ENCODE measurements around the gene CARD11.
A peak's percentile ranks its signal among the peaks of the same experiment; 100 is the strongest.

The CARD11 gene

DNA sequence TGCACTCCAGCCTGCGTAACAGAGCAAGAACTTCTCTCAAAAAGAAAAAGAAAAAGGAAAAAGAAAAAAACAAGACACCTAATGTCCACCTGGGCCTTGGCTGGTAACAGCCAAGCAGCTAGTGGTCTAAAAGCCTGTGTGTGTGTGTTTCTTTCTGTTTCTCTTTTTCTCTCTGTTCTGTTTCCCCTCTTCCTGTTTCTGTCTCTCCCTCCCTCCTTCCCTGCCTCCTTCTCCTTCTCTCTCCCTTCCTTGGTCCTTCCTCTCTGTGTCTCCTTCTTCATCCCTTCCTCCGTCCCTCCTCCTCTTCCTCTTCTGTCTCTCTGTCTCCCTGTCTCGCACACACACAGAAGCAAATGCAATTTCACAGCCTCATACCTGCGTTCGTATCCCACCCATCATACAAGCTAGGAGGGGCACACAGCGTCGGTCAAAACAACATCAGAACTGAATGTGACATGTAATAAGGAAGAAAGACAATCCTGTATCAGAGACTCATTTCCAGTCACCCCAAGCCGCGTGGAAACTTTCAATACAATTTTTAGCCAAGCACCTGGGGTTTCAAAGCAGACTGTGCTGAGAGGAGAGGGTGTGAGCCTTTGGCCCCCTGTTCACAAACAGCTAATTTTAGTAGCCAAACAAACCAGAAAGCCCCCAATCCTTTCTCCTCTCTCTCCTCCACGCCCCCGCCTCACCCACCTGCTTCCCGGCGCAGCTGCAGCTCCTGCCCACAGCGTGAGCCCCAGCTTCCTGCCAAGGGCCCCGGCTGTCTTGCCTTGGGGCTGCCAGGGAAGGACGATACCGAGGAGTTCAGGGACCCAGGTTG is 149.3 kb downstream of the CARD11 start:
- peak; percentile 44 for DNase-seq

DNA sequence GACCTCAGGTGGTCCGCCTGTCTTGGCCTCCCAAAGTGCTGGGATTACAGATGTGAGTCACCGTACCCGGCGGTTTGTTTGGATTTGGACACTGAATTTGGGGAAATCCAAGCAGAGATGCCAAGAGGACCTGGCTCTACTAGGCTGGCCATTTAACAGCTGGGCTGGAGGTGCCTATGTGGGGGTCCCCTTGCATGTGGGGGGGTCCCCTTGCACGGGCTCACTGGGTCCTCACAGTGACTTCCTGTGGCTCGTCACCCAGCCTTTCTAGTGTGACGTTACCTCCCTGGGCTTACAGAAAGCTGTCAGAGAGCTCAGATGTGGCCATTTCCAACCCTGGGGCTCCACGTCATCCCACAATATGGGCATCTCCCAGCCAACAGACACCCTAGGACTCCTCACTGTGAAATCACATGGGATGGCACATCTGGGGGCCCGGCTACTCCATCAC is 150.2 kb downstream of the CARD11 start:
- no peak for DNase-seq

DNA sequence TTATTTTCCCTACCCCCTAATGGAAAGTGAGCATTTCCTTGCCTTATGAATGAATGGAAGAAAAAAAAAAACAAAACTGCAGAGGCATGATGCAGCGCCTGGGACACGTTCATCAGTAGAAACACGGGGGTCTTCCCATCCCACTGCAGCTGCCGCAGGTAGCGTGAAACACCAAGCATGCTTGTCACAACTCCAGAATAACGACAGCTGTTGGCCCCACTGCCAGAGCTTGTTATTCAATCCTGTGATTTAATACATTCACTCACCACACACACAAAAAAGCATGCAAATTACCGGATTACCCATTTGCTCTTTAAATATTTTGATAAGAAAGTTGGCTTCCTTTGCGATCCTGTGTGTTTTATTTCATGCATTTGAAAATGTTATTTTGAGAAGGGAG is 151.1 kb downstream of the CARD11 start:
- peak; percentile 61 for DNase-seq

DNA sequence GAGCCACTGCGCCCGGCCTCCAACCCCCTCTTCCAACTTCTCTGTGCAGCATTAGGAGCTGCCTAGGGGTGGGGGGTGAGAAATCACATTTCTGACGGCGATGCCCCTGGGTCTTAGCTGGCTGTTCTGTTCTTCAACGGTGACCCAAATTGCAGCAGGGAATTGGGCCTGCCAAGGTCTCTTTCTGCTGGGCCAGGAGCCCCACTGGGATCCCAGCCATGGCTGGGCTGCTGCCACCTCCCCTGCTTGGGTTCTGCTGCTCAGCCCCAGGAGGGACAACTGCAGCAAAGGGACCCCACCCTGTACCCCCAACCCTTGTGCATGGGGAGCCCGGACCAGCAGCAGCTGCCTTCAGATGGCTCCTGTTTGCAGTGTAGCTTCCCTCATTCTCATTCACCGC is 155.9 kb downstream of the CARD11 start:
- no peak for DNase-seq

DNA sequence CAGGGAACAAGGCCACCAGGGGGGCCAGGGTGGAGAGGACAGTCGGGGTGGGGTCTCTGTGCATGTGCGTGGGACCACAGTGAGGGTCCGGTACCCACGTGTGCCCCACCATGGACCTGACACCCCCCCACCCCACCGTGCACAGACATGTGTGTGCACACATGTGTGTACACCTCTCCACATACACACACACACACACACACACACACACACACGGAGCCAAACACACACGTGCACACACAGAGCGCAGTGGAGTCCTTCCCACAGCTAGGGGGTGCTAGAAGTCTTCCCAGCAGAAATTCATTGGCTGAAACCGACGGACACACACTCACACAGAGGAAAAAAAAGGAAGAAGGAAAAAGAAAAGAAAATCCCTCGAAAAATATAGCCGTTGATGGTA is 156.8 kb downstream of the CARD11 start:
- DNase-seq, result peak; percentile 67

DNA sequence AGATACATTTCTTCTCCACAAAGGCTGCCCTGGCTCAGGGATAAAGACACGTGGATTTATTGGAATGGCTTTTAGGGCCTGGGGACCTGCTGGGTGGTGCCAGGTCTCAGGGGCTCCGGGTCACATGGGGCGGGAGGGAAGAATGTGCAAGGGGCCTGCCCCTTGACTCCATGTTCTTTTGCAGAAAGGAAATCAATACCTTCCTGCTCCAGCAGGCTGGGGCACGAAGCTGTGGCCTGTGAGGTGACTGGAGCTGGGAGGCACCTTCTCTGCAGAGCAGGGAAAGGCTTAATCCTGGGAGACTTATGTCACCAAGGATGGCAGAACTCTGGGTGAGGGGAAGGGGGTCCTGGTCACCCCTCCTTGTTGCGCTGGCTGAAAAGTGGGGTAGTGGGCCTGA is 157.3 kb downstream of the CARD11 start:
- no peak for DNase-seq

DNA sequence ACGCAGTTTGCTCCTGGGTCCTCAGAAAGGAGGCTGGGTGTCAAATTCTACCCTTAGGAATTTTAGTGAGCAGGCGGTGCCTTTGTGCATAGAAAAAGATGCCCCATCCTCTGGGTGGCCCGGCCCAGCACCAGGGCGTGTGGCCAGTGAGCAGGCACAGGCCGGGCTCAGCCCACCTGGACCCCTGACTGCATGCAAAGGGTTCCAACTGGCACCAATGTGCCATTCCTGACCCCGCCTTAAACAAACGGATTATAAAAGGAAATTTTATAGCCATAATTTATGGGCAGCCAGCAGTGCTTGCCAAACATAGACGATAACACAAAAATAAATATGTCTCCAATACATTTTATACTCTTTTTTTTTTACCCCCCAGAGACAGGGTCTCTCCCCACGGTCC is 159.5 kb downstream of the CARD11 start:
- DNase-seq, result no peak

DNA sequence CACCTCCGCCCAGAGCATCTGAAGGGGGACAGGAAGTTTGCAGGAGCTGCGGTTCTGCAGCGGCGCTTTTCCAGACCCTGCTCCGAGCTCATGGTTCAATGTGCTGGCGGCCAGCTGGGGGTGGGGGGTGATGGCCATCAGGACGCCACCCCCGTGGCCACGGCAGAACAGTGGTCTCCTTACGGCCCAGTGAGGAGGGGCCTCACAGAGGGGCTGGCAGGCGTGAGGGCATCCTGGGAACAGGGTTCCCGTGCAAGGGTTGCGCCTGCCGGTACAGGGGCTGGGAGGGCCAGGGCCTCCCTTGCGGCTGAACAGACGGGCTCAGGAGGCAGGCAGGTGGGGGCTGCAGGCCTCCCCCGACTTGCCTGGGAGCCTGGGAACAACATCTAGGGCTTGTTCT is 160.6 kb downstream of the CARD11 start:
- no peak for DNase-seq

DNA sequence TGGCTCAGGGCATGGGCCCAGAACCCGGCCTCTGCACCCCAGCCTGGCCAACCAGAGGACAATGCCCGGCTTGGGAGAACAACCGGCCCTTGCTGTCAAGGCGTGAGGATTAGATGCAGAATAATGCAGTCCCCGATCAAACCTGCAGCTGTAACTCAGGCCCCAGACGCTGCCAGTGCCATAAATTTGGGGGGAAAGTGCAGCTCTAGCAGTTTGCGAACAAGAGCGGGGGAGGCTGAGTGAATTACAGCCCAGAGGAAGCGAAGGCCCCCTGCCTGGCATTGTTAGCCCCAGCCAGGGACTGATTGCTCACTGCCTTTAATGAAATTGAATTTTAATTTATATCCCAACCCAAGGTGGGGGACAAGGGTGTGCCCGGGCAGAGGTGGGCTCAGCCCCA is 161.6 kb downstream of the CARD11 start:
- DNase-seq, result no peak

DNA sequence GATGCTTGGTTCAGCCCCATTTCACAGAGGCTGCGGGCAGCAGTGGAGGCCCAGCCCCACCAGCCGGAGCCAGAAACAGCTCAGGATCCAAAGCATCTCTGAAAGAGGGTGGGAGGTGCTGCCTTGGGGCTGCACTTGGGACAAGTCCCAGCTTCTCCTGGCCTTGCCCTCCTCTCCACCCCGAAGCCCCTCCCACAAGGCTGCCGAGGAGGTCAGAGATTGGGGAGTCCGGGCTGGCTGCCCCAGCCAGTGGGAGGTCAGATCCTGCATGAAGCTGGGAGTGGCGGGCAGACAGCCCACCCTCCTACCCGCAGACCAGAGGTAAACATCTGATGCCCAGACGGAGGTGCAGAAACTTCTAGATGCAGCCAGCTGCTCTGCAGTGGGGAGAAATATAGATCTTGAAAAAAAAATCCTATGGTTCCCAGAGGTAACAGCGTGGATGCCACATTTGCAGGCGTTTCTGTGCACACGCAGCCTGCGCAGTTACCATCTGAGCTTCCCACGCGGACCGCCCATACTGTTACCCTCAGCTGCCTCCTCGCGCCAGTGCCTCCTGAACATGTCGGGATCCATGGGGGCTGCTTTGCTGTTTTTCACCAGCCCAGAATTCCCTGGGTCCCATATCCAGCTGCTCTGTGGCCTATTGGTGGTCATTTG is 162.7 kb downstream of the CARD11 start:
- no peak for DNase-seq

DNA sequence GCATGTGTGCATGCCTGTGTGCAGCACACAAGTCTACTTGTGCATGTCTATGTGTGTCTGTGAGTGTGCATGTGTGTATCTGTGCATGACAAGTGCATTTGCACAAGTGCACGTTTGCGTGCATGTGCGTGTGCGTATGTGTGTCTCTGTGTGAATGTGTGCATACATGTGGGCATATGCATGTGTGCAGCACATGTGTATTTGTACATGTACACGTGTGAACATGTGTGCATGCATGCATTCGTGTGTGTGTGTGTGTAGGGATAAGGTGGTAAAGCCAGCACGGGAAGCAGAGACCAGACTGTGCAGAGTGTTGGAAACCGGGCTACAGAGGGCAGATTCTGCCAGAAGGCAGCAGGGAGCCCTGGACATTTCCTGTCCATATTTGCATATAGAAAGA is 163.6 kb downstream of the CARD11 start:
- DNase-seq, result no peak

DNA sequence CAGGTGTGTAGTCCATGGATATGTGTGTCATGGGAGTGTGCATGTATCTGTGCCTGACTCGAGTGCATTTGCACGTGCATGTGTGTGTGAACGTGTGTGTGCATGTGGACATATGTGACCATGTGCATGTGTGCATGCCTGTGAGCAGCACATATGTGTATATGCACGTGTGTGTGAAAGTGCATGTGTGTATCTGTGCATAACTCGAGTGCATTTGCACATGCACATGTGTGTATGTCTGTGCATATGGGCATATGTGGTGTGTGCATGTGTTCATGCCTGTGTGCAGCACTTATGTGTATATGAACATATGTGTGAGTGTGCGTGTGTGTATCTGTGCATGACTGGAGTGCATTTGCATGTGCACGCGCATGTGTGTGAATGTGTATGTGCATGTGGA is 164.3 kb downstream of the CARD11 start:
- no peak for DNase-seq

DNA sequence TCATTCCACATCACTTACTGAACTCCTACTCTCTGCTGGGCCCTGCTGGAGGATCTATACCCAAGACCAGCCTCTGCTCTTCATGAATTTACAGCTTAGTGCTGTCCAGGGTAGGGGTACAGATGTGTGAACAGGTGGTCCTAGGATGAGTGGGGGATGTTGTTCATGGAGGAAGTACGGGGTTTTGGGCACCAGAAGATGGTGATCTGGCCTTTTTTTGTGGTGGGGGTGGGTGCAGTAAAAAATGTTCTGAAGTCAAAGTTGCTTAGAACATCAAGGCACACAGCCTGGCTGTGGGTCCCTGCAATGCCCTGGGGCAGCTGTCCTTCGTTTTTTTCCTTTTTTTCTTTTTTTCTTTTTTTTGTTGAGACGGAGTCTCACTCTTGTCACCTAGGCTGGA is 165.4 kb downstream of the CARD11 start:
- DNase-seq, result no peak

DNA sequence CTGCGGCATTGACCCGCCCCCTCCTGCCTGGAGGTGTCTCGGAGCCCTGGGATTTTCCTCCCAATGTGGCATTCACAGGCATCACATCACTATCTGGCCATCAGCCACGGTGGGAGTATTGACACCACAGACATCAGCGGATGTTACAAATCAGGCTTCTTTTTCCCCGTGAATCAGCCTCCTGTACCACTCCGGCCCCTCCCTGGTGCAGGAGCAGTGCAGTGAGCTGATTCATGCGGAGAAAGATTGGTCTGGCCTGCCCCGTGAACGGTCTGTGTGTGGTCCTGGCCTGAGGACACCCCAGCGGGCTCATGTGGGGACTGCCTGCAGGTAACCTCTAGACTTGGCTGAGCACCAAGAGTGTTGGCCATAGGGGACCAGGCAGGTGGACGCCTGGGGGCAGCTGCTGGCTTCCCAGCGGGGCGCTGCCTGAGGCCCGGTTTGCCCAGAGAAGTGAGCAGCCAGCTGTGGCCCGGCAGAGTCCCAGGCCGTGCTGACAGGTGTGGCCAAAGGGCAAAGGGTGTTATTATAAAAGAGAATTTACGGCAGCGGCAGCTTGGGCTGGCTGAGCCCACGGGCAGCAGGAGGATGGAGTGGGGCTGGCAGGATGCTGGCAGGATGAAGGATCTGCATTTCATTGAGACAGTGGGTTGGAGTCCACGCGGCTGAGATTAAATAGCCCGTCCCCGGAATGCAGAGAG is 167.5 kb downstream of the CARD11 start:
- peak; percentile 41 for DNase-seq

DNA sequence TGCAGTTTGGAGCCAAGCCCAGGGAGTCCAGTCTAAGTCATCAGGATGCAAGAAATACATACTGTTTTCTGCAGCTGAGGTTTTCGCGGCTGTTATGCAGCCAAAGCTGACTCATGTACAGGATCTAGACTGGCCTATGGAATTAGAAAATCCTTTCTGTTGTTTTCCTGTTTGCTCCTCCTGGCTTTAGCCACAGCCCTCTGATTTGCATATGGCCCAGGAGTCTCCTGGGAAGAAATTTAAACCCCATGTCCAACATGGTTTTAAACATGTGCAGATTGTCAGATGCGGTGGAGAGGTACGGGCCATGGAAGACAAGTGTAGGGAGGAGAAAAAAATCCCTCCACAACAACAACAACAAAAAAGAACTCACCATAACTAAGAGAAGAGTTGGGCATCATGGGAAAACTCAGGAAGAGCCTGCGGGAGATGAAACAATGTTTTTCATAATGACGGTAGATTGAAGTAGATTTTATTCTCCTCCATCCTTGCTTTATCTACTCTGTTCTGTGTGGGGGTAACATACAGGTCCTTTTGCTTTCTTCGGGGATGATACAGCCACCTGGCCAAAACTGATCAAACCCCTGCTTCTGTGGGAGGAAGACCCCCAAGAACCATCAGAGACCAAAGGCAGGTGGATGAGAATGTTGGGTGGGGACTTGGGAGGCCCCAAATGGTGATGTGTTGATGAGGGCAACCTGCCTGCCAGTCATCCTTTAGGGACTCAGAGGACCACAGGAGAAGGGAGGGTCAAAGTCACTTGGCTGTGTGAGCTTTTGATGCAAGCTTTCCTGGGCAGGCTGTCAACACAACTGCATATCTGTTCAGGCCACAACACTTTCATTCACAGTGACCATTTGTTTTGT is 169.7 kb downstream of the CARD11 start:
- no peak for DNase-seq

DNA sequence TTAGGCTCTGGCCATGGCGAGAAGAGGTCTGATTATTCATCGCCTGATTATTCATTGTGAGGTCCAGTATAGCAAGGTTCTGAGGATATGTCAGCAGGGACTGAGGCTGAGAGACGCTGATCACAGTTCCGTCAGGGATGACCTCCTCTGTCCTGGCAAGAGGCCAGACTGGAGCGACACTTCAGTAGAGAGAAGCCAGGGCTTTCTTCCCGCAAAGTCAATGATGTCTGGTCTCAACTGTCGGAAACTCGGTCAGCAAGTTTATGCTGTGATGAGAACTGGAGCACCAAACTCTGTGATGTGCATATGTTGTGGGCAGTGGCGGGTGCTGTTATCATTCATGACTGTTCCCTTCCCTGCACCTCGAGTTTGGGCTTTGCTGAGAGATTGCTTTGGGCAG is 170.5 kb downstream of the CARD11 start:
- no peak for DNase-seq

DNA sequence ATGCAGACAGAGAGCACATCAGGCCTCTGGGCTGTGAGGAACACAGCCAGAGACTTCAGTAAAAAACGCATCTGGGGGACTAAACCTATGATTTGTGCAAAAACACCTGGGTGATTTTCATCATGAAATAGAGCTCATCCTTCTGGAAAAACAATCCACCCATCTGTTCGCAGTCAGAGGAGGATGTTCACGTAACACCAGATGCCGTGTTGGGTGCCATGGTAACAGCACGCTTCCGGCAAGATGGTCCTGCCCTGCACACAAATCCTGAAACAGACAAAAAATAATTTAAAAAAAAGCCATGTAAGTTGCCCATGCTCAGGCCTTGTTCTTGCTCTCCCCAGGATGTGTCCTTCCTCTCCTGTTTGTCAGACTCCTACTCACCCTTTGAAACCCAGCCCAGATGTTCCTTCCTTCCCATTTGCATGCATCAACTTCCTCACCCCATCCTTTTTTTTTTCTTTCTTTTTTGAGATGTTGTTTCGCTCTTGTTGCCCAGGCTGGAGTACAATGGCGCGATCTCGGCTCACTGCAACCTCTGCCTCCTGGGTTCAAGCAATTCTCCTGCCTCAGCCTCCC is 171.3 kb downstream of the CARD11 start:
- DNase-seq, result no peak

DNA sequence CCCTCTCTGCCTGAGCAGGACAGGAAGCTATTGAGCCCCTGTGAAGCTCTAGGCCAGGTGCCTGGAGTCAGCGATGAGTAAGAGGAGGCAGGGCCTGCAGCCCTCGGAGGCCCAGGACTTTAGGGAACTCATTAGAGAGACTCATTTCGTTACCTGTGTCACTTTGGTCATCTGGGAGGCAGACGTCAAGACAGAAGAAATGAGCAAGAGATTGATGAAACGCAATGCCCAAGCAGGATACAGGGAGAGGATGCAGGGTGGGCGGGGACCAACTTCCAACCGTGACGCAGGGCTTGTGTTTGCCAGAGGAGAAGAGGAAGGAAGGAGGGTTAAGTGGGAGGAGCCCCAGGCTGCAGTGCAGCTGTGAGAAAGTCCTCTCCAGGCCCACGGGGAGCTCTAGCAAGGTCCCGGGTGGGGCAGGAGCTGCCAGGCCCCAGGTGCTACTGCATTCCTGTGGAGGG is 173.2 kb downstream of the CARD11 start:
- DNase-seq, result no peak

DNA sequence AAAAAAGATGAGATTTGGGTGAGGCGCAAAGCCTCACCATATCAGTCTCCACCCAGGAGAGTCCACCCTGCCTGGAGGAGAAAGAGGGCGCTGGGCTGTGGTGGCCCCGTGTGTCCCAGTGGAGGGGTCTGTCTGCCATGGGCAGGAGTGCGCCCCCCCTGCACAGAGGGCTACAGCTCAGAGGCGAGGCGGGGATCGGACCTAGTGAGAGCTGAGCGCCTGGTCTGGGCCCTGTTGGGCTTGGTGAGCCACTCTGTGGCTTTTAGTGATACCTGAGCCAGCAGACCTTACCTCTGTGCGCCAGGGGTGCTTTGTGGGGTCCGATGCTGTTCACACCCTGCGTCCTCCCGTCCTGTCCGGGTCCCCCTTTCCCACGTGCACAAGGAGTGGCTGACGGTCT is 173.7 kb downstream of the CARD11 start:
- no peak for DNase-seq

DNA sequence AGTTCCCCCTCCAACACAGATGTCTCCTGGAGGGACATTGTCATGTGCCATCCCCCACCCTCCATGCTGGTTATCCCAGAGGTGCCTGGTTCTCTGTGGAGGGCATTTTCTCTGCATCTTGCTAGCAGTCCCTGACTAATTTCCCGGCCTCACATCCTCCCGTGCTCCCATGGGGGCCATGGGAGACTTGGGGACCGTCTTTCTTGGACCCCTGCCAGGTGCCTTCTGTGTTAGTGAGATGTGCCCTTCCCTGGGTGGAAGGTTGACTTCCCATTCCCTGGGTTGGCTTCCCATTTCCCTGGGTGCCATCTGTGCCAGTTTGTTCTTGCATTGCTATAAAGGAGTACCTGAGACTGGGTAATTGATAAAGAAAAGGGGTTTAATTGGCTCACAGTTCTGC is 177.1 kb downstream of the CARD11 start:
- DNase-seq, result no peak

DNA sequence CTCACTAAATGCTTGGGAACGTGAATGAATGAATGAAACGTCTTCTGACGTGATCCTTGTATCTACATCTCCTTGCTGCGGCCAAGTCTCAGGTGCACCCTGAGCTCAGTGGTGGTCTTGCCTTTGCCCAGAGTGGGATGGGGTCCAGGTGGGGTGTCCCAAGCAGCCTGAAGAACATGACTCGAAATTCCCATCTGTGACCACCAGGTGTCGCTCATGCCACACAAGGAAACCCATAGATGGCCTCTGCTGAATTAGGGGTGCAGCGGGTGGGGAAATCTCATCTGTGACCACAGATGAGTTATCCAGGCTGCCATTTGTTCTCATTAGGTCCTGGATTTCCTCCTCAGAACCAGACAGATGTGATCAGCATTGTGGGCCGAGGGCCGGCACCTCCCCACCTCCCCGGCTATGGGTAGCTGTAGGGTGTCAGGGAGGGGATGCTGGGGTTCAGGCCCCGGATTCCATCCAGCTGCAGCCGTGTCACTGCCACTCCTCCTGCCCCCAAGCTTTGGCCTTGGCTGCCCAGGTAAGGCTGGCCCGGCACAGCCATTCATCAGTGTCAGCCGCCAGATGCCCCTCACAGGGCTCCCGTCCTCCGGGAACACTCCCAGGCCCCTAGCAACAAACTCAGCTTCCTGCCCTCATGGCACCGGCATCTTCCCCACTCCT is 178.5 kb downstream of the CARD11 start:
- DNase-seq, result peak; percentile 53
